Progenitor cell of endocrine pancreas (in vitro differentiated cells): ENCODE results near the gene EN2. TPM values are rescaled to one million over a fixed set of nuclear protein-coding genes. Genes with fewer than 3 reads are reported as not detected.

ENCODE experiments used
- DNase-seq: peaks from one replicate; pipeline ENCODE4 v3.0.0; 2021; ENCODE audit warnings: low spot score; ENCODE audit not compliant: unreplicated experiment
- H3K27ac Mint-ChIP-seq: 2 replicates; pipeline ENCODE4 v1.8.0; 2021; ENCODE audit warnings: mild to moderate bottlenecking, moderate library complexity, mixed read lengths
- H3K27me3 Mint-ChIP-seq: 2 replicates; pipeline ENCODE4 v1.8.0; 2021; ENCODE audit warnings: mixed read lengths
- H3K36me3 Mint-ChIP-seq: 2 replicates; pipeline ENCODE4 v1.8.0; 2022; ENCODE audit warnings: mixed read lengths; ENCODE audit not compliant: insufficient read depth
- H3K4me1 Mint-ChIP-seq: 2 replicates; pipeline ENCODE4 v1.8.0; 2021; ENCODE audit warnings: low read depth, mixed read lengths
- H3K4me3 Mint-ChIP-seq: 2 replicates; pipeline ENCODE4 v1.8.0; 2021; ENCODE audit warnings: low read depth, mild to moderate bottlenecking, moderate library complexity, mixed read lengths
- H3K9me3 Mint-ChIP-seq: 2 replicates; pipeline ENCODE4 v1.8.0; 2021; ENCODE audit warnings: low read depth, mixed read lengths
- total RNA-seq: library from RNA; stranded (reverse); gene quantifications from 2 replicates; pipeline ENCODE4 v1.2.1, GENCODE V29; 2021
- TF ChIP-seq, protein P1 (sequence below): fragments of 200-600 bp; sonication (generic); IDR thresholded peaks from one replicate; pipeline ENCODE4 v1.5.0; 2021; ENCODE audit warnings: antibody characterized with exemption, mild to moderate bottlenecking; ENCODE audit not compliant: unreplicated experiment

EN2 gene
- total RNA-seq, 1 donor from 2014 or later = not detected

DNA sequence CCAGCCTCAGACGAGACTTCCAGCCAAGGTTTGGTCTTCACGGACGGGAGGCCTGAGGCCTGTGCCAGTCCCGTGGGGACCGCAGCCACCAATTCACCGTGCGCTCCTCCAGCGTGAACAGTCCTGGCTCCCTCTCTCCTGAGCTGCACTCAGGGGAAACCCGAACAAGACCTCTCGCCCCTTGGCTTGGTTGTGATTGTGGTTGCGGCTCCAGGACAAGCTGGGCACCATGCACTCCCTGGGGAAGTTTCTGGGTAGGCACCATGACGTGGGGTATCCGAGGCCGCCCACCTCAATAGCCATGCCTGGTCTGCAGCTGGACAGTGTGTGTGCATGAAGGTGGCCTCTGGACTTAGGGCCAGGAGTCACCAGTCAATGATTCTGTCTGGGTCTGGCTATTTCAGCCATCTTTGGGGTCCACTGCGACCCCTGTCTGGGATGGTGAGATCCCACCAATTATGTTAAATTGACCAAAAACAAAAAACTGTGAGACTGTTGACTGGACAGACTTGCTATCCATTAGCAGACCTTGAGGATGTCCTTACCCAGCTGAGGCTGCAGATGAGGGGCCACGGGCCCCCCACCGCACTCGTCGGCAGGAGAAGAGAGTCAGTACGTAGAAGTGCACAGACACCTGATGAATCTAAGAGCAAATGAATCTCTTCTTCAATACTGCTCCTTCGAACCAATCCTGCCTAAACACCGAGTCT lies 33.5 kb upstream of the EN2 start:
- TF ChIP-seq, protein P1, sequence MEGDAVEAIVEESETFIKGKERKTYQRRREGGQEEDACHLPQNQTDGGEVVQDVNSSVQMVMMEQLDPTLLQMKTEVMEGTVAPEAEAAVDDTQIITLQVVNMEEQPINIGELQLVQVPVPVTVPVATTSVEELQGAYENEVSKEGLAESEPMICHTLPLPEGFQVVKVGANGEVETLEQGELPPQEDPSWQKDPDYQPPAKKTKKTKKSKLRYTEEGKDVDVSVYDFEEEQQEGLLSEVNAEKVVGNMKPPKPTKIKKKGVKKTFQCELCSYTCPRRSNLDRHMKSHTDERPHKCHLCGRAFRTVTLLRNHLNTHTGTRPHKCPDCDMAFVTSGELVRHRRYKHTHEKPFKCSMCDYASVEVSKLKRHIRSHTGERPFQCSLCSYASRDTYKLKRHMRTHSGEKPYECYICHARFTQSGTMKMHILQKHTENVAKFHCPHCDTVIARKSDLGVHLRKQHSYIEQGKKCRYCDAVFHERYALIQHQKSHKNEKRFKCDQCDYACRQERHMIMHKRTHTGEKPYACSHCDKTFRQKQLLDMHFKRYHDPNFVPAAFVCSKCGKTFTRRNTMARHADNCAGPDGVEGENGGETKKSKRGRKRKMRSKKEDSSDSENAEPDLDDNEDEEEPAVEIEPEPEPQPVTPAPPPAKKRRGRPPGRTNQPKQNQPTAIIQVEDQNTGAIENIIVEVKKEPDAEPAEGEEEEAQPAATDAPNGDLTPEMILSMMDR = no peak
- no peak overlapping the region for H3K4me3 Mint-ChIP-seq
- peaks cover 72% of the 10 kb centered on the region for H3K27me3 Mint-ChIP-seq
- no peaks in the 10 kb centered on the region for H3K36me3 Mint-ChIP-seq
- H3K9me3 Mint-ChIP-seq = no peaks in the 10 kb centered on the region
- H3K27ac Mint-ChIP-seq = no peak overlapping the region
- no peak for DNase-seq
- H3K4me1 Mint-ChIP-seq = no peaks in the 10 kb centered on the region

DNA sequence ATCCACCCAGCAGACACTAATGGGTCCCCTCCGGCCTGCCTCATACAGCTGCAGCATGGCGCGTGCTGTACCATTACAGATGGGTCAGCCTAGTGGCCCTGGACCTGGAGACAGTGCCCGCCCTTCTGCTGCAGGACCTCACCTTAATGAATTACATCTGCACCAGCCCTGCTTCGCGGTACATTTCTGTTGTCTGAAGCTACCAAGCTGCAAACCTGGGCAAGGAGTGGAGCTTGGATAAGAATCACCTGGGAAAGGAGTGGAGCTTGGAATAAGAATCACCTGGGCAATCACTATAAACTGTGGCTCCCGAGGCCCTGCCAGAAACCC lies 33.0 kb upstream of the EN2 start:
- TF ChIP-seq, protein P1 = no peak
- DNase-seq = no peak
- Mint-ChIP-seq H3K36me3 (no peaks in the 10 kb centered on the region), H3K27me3 (peaks cover 73% of the 10 kb centered on the region), H3K4me3 (no peak overlapping the region), H3K4me1 (no peaks in the 10 kb centered on the region), H3K9me3 (no peaks in the 10 kb centered on the region), H3K27ac (no peak overlapping the region)

DNA sequence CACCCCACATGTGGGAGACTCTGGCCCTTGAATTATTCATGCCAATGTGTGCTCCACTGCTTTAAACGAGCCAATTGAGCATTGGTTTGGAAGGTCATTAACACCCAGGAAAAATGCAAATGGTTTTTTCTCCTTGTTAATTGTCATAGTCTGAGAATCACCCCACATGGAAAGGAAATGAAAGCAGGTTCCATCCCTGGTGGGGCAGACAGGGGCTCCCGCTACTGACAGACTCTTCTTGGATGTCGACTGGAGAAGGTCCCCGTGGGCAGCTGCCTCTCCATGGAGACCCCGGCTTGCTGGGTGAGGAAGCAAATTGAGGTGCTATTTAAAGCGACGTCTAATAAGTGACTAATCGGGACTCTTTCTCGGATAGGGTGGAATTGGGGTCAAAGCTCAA lies 32.0 kb upstream of the EN2 start:
- DNase-seq = no peak
- TF ChIP-seq, protein P1 = no peak
- H3K4me3 Mint-ChIP-seq = no peak overlapping the region
- H3K27me3 Mint-ChIP-seq = peaks cover 73% of the 10 kb centered on the region
- H3K9me3 Mint-ChIP-seq = no peaks in the 10 kb centered on the region
- H3K36me3 Mint-ChIP-seq = no peaks in the 10 kb centered on the region
- no peaks in the 10 kb centered on the region for H3K4me1 Mint-ChIP-seq
- no peak overlapping the region for H3K27ac Mint-ChIP-seq

DNA sequence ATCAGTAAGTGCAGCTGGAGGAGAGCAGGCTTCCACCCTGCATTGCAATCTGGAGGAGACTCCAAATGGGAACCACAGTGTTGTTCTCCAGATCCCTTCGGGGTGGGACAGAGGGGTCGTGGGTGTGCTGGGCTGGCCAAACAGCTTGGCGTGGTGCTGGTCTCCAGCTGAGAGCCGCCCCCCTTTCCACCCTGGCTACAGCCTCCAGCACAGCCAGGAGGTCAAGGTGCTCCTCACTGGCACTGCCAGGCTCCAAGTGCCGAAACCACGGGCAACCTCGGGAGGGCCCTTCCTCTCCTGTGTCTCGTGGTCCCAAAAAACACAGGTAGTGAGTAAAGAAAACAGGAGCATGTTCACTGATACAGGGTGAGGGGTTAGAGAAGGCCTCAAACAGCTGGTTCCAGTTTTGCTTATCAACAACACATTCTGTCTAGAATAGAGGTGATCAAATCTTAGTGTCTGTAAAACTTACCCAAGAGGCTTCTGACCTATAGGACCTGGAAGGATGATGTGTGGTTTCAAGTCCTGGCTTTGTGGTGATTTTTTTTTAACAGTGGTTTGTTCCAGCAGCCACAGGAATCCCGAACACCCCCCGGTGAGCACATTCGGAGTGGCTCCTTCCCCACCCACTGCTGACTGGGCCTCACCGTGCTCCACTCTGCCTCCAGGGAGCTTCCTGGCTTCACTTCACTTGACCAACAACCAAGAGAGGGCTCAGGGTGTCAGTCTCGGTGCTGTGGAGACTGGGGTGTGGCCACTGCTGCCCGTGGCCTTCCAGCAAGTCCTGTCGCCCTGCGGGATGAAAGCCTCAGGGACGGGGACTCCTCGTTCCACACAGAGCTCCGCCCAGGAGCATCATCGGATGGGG lies 31.2 kb upstream of the EN2 start:
- DNase-seq = no peak
- no peaks in the 10 kb centered on the region for H3K4me1 Mint-ChIP-seq
- peaks cover 73% of the 10 kb centered on the region for H3K27me3 Mint-ChIP-seq
- H3K4me3 Mint-ChIP-seq = no peak overlapping the region
- H3K9me3 Mint-ChIP-seq = no peaks in the 10 kb centered on the region
- TF ChIP-seq, protein P1 = no peak
- no peak overlapping the region for H3K27ac Mint-ChIP-seq
- H3K36me3 Mint-ChIP-seq = no peaks in the 10 kb centered on the region

DNA sequence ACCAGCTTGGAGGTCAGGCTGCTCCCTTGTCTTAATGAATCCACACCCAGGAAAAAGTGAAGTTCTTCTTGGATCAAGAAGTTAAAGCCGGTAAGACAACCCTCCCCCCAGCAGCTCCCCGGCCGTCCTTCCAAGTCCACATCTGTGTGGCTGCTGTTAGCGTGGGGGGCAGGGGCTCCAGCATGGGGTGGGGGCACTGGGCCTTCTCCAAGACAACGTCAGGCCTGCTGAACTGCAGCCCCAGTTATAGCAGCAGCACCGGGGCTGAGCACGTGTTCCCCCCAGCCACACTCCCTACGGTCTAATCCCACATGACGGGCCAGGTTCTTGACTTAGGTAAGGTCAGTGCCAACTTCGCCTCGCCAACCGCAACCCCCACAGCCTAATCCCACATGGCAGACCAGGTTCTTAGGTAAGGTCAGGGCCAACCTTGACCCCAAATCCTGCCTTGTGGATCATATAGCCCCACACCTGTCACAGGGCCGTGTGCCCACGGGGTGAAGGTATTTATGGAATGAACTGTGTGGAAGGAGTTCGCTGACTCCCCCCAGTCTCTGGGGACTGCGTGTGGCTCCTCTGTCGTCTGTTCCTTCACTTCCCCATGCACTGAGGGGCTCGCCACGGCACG lies 30.4 kb upstream of the EN2 start:
- Mint-ChIP-seq H3K27me3 (peaks cover 76% of the 10 kb centered on the region), H3K9me3 (no peaks in the 10 kb centered on the region), H3K4me1 (no peaks in the 10 kb centered on the region), H3K27ac (no peak overlapping the region), H3K36me3 (no peaks in the 10 kb centered on the region), H3K4me3 (no peak overlapping the region)
- DNase-seq = no peak
- TF ChIP-seq, protein P1 = no peak
